Eye (tissue), 1 donor: Measurements from ENCODE around the gene SLC66A3.

ENCODE experiments used
- DNase-seq: peaks from one replicate; pipeline ENCODE4 v3.0.0-alpha.2; 2015

Gene SLC66A3

DNA sequence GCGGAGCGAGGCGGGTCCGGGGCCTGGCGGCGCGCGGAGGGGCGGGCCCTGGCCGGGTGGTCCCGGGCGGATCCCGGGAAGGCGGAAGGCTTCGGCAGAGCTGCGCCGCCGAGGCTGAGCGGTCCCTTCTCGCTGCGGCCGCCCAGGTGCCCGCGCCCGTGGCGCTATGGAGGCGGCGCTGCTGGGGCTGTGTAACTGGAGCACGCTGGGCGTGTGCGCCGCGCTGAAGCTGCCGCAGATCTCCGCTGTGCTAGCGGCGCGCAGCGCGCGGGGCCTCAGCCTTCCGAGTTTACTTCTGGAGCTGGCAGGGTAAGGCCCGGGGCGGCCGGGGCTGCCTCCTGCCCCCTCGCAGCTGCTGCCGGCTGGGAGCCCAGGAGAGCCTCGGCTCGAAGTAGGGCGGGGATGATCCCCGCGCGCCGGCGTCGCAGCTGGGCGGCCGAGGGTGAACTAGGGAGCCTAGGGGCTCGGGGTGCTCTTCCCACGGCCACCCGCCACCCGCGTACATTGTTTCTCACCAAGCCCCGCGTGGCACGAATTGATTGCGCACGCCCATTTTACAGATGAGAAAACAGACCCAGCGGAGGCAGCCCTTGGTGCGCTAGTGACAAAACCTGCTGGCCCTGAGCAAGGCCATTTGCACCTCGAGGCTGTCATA, at the start of gene SLC66A3:
SLC66A3 (plus strand) TSS at position 87 of the 655 bp plus-strand sequence; CDS start at position 167, 80 bp downstream.
- peak; percentile 92 for DNase-seq

- DNase-seq: no peak
These were observed 46.3 kb upstream of the SLC66A3 start for GRCh38 chr2:11109002-11109401.

DNA sequence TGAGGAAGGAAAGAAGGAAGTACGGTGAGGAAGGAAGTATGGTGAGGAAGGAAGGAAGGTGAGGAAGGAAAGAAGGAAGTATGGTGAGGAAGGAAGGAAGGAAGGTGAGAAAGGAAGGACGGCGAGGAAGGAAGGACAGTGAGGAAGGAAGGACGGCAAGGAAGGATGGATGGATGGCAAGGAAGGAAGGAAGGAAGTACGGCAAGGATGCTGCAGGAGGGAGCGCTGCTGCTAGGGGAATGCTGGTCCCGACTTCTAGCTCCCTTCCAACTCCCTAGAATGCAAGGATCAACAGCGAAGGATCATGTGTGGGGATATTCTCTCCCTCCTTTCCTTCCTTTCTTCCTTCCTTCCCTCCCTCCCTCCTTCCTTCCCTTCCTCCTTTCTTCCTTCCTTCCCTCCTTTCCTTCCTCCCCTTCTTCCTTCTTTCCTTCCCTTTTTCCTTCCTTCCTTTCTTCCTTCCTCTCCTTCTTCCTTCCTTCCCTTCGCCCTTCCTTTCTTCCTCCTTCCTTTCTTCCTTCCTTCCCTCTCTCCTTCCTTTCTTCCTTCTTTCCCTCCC, 42.3 kb upstream of the SLC66A3 start:
- no peak for DNase-seq

- no peak for DNase-seq
These were observed 37.5 kb upstream of the SLC66A3 start for GRCh38 chr2:11117776-11118175.

- no peak for DNase-seq
These were observed 36.5 kb upstream of the SLC66A3 start for GRCh38 chr2:11118761-11119160.

GRCh38 chr2:11121099-11121822, 34.0 kb upstream of the SLC66A3 start:
- DNase-seq: no peak

GRCh38 chr2:11121823-11122155, 33.5 kb upstream of the SLC66A3 start:
- DNase-seq: no peak

GRCh38 chr2:11122380-11122779, 32.9 kb upstream of the SLC66A3 start:
- no peak for DNase-seq

DNA sequence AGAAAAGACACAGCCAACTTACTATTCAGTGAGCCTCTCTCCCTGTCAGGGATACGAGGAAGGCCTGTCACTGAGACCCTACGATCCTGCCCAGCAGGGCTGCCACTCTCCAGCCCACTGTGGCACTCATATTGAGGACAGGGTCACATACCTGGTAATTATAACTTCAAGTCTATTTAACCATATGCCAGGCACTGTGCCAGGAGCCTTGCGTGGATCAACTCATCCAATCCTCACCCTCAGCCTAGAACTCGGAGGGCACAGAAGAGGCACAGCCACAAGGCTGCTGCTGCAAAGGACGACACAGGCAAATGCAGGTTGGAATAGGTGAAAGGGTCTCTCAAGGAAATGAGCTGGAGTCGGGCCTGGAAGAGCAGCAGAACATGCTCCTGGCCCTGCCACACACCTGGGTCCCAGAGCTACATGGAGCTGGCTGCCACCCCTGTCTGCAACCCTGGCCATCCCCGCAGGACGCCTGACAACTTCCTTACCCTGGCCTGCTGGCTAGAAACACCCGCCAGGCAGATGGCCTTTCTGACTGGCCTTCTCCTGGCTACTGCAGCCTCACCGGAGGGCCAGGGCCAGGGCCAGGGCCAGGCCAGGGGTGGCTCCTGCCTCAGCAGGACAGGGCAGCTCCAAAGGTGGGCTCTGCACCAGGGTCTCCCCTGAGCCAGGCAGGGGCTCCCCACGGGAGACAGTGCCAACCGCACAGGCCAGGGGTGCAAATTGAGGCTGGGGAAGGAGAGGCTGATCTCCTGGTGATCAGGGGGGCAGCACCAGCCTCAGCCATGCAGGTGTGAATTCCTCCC, 32.1 kb upstream of the SLC66A3 start:
- no peak for DNase-seq

DNA sequence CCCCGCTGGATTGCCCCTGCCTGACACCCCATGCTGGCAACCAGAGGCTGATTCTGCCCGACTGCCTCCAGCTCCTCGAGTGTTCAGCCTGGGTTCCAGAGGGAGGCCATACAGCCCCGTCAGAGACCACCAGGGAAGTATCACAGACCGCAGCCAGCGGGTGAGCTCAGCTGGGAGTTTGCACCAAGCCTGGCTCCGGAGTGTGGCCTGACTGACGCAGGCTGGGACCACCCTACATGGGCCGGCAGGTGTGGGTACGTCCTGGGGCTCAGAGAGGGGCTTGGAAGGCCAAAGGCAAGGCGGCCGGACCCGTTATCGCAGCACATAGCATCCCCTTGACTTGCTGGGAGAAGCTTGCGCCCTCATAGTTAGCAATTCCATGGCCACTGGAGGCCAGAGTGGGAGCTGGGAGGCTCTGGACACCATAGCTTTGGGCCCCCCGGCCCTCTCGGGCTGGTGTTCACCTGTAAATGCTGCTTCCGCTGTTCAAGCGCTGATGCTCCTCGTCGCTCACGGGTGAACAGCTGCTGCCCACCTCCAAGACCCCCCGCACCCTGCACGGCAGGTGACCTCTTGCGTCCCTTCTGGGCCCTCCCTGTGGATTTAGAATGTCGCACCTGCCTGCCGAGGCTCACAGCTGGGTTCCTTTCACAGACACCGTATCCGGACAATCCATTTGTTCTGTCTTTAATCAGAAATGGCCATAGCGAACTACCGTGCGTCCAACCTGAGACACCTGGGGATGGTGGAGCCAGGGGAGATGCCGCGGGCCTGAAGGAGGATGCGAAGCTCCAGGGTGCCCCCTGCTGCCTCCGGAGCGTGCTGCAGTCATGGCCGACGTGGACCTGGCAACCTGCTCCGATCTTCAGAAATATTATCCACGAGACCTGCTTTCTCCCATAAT, 31.2 kb upstream of the SLC66A3 start:
- peak; percentile 86 for DNase-seq

- no peak for DNase-seq
These were observed 30.6 kb upstream of the SLC66A3 start for GRCh38 chr2:11124760-11125068.

DNA sequence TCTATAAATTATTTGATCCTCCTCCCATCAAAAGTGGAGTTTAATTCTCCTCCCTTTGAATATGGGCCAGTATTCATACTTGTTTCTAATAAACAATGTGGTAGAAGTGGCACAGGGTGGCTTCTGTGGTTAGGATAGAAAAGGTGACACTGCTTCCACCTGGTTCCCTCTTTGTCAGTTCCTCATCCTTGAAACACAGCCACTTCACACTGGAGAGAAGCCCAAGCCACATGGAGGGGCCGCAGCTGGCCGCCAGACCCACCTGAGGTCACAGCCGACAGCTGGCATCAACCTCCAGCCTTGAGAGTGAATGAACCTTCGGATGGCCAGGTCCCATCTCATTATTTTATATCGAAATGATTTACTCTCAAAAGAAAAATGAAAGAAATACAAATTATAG, 27.5 kb upstream of the SLC66A3 start:
- DNase-seq: no peak

GRCh38 chr2:11128243-11128951, 26.9 kb upstream of the SLC66A3 start:
- DNase-seq: no peak

DNA sequence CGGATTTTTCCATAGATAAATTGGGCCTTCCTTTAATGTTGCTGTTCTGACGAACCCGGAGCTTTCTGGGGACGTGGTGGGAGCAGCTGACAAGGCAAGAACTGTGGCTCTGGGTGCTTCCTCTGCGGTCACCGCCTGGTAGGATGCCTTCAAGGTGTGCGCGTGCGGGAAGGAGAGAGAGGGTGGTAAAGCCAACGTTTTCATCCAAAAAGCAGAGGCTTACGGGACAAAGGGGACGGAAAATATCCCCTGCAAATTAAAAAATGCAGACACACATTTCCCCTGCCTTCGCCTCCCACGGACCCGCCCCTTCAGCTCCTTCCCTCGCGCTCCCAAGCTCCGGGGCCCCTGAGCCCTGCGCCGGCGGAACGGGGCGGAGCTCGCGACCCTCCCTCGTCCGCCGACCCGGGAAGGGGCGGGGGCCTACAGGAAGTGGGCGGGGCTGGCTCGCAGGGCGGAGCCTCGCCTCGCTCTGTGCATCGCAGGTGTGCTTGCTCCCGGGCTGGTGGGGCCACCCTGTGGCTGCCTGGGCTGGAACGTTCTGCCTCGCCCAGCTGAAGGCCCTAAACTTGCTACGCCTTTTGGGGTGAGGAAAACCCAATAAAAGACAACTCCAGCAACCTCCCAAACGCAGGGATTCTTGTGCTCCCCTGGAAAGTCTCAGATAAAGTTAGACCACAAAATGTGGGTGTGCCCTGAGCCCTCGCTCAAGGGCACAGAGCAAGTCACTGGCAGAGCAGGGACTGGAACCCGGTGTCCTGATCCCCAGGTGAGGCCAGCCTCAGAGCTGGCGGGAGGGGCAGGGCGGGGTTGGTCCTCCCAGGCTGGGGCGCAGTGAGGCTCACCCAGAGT, 25.4 kb upstream of the SLC66A3 start:
- DNase-seq: peak; percentile 87

DNA sequence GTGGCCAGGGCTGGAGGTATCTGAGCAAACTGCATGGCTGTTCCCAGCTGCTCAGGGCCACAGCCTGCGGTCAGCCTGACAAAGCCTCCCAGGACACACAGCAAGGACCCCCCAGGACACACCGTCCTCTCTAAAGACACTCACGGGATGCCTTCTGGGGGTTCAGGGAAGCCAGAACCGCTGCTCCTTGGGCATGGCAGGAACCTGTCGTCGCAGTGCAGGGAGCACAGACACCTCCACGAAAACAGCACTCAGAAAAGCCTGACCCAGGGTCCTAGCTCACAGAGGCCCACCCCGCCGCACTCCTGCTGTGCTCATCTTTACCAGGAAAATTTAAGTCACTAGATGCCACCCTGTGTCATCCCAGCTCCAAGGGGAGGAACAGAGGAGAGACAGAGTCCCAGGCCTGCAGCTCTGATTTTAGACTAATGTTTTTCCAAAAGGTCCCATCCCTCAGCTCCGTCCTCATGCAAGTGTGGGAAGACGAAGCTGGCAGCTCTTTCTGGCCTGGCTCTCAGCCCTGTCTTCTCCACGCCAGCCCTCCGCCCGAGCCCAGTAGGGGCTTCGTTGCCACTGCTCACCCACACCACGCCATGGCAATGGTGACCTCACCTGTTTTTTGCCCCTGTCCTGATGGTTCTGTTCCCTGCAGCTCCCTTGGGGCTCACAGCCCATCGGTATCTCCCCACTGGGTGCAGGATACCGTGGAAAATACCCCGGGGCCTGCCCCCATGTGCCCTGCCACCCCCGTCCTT, 23.9 kb upstream of the SLC66A3 start:
- DNase-seq: no peak

GRCh38 chr2:11132036-11132671, 23.1 kb upstream of the SLC66A3 start:
- DNase-seq: no peak

DNA sequence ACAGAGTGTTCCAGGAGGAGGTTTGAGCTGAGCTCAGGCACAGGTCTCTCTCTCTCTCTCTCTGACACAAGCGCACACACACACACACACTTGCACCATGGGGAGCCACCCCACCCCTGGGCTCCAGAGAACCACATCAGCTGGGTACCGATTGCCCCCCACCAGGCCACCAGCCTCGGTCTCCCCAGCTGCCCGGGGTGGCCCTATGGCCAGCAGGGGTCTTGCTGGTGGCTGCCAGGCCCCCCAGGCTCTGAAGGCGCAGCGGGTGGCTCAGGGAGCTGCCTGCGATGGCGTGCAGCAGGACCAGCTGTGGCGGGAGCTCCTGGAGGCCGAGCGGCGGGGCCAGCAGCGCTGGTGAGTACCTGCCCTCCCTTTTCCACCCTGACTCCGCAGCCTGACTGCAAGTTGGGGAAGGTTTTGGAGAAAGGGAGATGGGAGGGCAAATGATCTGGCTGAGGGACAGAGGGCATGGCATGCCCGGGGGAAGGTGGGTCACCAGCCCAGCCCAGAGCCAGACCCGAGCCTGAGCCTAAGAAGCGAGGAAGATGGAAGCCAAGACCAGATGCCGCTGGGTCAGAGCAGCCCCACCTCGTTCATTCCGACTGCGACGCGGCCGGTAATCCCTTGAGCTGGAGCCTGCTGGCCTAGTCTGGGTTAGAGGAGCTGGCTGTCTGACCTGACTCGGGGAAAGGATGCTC, 21.9 kb upstream of the SLC66A3 start:
- DNase-seq: peak; percentile 79

GRCh38 chr2:11133936-11134320, 21.3 kb upstream of the SLC66A3 start:
- DNase-seq: no peak

GRCh38 chr2:11134349-11134748, 20.9 kb upstream of the SLC66A3 start:
- no peak for DNase-seq
